PC-9 (cell line): ENCODE results near the gene BTN3A1.

Experiments
- EZH2 ChIP-seq: fragments of 200-600 bp; sonication (generic); IDR thresholded peaks from 2 replicates; pipeline ENCODE4 v1.8.0; 2017; ENCODE audit warnings: antibody characterized with exemption, low read depth
- TF ChIP-seq, protein P1 (sequence below): fragments of 200-600 bp; sonication (generic); conservative IDR thresholded peaks from 2 replicates; pipeline ENCODE4 v1.6.1; 2017; ENCODE audit warnings: mixed run types, antibody characterized with exemption, mild to moderate bottlenecking, moderate library complexity

GRCh38 chr6:26404546-26404945, 2.5 kb downstream of the BTN3A1 start:
- TF ChIP-seq, protein P1, sequence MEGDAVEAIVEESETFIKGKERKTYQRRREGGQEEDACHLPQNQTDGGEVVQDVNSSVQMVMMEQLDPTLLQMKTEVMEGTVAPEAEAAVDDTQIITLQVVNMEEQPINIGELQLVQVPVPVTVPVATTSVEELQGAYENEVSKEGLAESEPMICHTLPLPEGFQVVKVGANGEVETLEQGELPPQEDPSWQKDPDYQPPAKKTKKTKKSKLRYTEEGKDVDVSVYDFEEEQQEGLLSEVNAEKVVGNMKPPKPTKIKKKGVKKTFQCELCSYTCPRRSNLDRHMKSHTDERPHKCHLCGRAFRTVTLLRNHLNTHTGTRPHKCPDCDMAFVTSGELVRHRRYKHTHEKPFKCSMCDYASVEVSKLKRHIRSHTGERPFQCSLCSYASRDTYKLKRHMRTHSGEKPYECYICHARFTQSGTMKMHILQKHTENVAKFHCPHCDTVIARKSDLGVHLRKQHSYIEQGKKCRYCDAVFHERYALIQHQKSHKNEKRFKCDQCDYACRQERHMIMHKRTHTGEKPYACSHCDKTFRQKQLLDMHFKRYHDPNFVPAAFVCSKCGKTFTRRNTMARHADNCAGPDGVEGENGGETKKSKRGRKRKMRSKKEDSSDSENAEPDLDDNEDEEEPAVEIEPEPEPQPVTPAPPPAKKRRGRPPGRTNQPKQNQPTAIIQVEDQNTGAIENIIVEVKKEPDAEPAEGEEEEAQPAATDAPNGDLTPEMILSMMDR = no peak
- TF ChIP-seq EZH2 = no peak
